A549 (cell line): ENCODE data around the gene XRCC5. TPM values are rescaled to one million over a fixed set of nuclear protein-coding genes. Genes with fewer than 3 reads are reported as not detected.
"Not testable (repeated sequence)": the region's sequence is repeated elsewhere in the genome, so short reads cannot be mapped to it uniquely, and the experiment has no call there.

Experiments used
- ATAC-seq, 2 experiments: fragments of 200-7000 bp in 1 of 2; fragments of >200 bp in 1 of 2; cut with Nextera tagmentation in 1 of 2; cut with Tn5 transposase in 1 of 2; 3 replicates each; pipeline versions ENCODE4 v1.8.0 to v1.9.1; 2018 to 2020; ENCODE audit warnings: mild to moderate bottlenecking in 1 of 2, moderate library complexity in 1 of 2
- CTCF ChIA-PET: fragments of 300-600 bp; sonication (Branson Sonifier 250); formaldehyde crosslinking; extraction: SDS; loops from one replicate; lab custom pipeline; 2021; ENCODE audit warnings: antibody characterized with exemption, inconsistent platforms; lab: Yijun Ruan, JAX
- POLR2A ChIA-PET: fragments of 350-600 bp; formaldehyde crosslinking; extraction: SDS; loops from one replicate; lab custom pipeline; 2021; ENCODE audit warnings: antibody characterized with exemption, inconsistent platforms; lab: Yijun Ruan, JAX
- DNase-seq, 2 experiments: peaks; one replicate each; pipeline versions ENCODE4 v3.0.0 to v3.0.0-alpha.2; 2011 to 2016; ENCODE audit warnings: low read depth in 1 of 2, low spot score in 1 of 2
- FAIRE-seq: peaks from 2 replicates; lab custom pipeline; 2011; peaks lifted over from hg19 to GRCh38; lab: Jason Lieb, UNC
- H3K27ac ChIP-seq, 2 experiments: fragments of >200 bp; sonication (Bioruptor Twin); formaldehyde crosslinking; 3 replicates each; pipeline ENCODE4 v1.5.1; 2016 to 2017
- H3K4me1 ChIP-seq: fragments of >200 bp; sonication (Bioruptor Twin); formaldehyde crosslinking; 3 replicates; pipeline ENCODE4 v1.6.1; 2016
- H3K4me2 ChIP-seq: fragments of >200 bp; sonication (Bioruptor Twin); formaldehyde crosslinking; 3 replicates; pipeline ENCODE4 v1.6.1; 2016
- H3K4me3 ChIP-seq: fragments of >200 bp; sonication (Bioruptor Twin); formaldehyde crosslinking; 3 replicates; pipeline ENCODE4 v1.5.1; 2016
- H3K9me3 ChIP-seq: fragments of >200 bp; sonication (Bioruptor Twin); formaldehyde crosslinking; 3 replicates; pipeline ENCODE4 v1.6.1; 2016
- ATOH8 ChIP-seq: fragments of 250-450 bp; sonication (Bioruptor Pico); IDR thresholded peaks from 2 replicates; pipeline ENCODE4 v1.5.0; 2020; ENCODE audit warnings: low read depth, mild to moderate bottlenecking, moderate library complexity
- BCL3 ChIP-seq: fragments of >200 bp; sonication (Bioruptor Twin); formaldehyde crosslinking; IDR thresholded peaks from 3 replicates; pipeline ENCODE4 v1.6.1; 2016
- CEBPB ChIP-seq, 2 experiments: fragments of >200 bp in 1 of 2; sonication (Bioruptor Twin) in 1 of 2; formaldehyde crosslinking in 1 of 2; IDR thresholded peaks; 2 replicates each; pipeline ENCODE4 v1.6.1; 2012 to 2016
- CHD2 ChIP-seq: fragments of 150-350 bp; IDR thresholded peaks from 2 replicates; pipeline ENCODE4 v1.6.1; 2014; ENCODE audit warnings: low read length; ENCODE audit not compliant: partially characterized antibody
- EP300 ChIP-seq, 2 experiments: fragments of >200 bp; sonication (Bioruptor Twin); formaldehyde crosslinking; IDR thresholded peaks; 2 replicates in 1 of 2; 3 replicates in 1 of 2; pipeline ENCODE4 v1.6.1; 2016 to 2017
- GATA3 ChIP-seq: IDR thresholded peaks from 2 replicates; pipeline ENCODE4 v1.6.1; 2012; ENCODE audit warnings: borderline replicate concordance
- HDAC2 ChIP-seq: fragments of 200-600 bp; sonication (generic); IDR thresholded peaks from 2 replicates; pipeline ENCODE4 v1.6.1; 2016
- HES2 ChIP-seq: fragments of >200 bp; sonication (Bioruptor Twin); formaldehyde crosslinking; IDR thresholded peaks from 2 replicates; pipeline ENCODE4 v1.6.1; 2016
- HOXA7 ChIP-seq: fragments of 250-450 bp; sonication (Bioruptor Pico); IDR thresholded peaks from 2 replicates; pipeline ENCODE4 v1.5.0; 2020; ENCODE audit warnings: mild to moderate bottlenecking, moderate library complexity
- JUN ChIP-seq, 2 experiments: fragments of >200 bp; sonication (Bioruptor Twin); formaldehyde crosslinking; IDR thresholded peaks; 2 replicates in 1 of 2; 3 replicates in 1 of 2; pipeline ENCODE4 v1.6.1; 2016 to 2017
- KDM5A ChIP-seq: fragments of 200-600 bp; sonication (generic); IDR thresholded peaks from 2 replicates; pipeline ENCODE4 v1.6.1; 2016; ENCODE audit warnings: antibody characterized with exemption, mild to moderate bottlenecking
- MAFK ChIP-seq: fragments of 450-650 bp; IDR thresholded peaks from 2 replicates; pipeline ENCODE4 v1.6.1; 2014; ENCODE audit not compliant: partially characterized antibody
- MAX ChIP-seq: IDR thresholded peaks from 2 replicates; pipeline ENCODE4 v1.6.1; 2012
- MYC ChIP-seq: IDR thresholded peaks from 2 replicates; pipeline ENCODE4 v1.6.1; 2012; ENCODE audit warnings: mild to moderate bottlenecking, inconsistent platforms, low read length, improper control_type of control experiment, borderline replicate concordance
- NR3C1 ChIP-seq: fragments of >200 bp; sonication (Bioruptor Twin); formaldehyde crosslinking; IDR thresholded peaks from 3 replicates; pipeline ENCODE4 v1.6.1; 2017
- PHF8 ChIP-seq: fragments of 200-600 bp; sonication (generic); IDR thresholded peaks from 2 replicates; pipeline ENCODE4 v1.6.1; 2016; ENCODE audit warnings: low read depth, mild to moderate bottlenecking, antibody characterized with exemption, moderate library complexity, borderline replicate concordance
- RARB ChIP-seq: fragments of 250-450 bp; sonication (Bioruptor Pico); IDR thresholded peaks from 2 replicates; pipeline ENCODE4 v1.8.0; 2021; ENCODE audit warnings: mild to moderate bottlenecking, moderate library complexity
- RCOR1 ChIP-seq: fragments of 150-350 bp; IDR thresholded peaks from 2 replicates; pipeline ENCODE4 v1.6.1; 2014; ENCODE audit warnings: antibody characterized with exemption, low read length, low read depth
- REST ChIP-seq: fragments of 200-600 bp; sonication (generic); IDR thresholded peaks from 2 replicates; pipeline ENCODE4 v1.6.1; 2016; ENCODE audit warnings: antibody characterized with exemption, mild to moderate bottlenecking, moderate library complexity
- RFX5 ChIP-seq: fragments of 450-650 bp; IDR thresholded peaks from 2 replicates; pipeline ENCODE4 v1.7.1; 2014; ENCODE audit warnings: antibody characterized with exemption, mild to moderate bottlenecking, moderate library complexity
- SREBF2 ChIP-seq: fragments of 450-650 bp; IDR thresholded peaks from 2 replicates; pipeline ENCODE4 v1.6.1; 2014; ENCODE audit warnings: mild to moderate bottlenecking, moderate library complexity
- ZC3H11A ChIP-seq: fragments of 450-650 bp; IDR thresholded peaks from 2 replicates; pipeline ENCODE4 v1.6.1; 2014; ENCODE audit warnings: antibody characterized with exemption, mild to moderate bottlenecking
- WGBS: methylation state at CpG from one replicate; pipeline ENCODE4 v1.1.6; 2017; ENCODE audit errors: missing lambda C conversion rate; 5-methylcytosine and 5-hydroxymethylcytosine counted together
- polyA plus RNA-seq, 4 experiments: library from polyadenylated mRNA; depleted of rRNA in 3 of 4; stranded (reverse); fragments of >200 nt; fragmentation: RNase III in 1 of 4; extraction: RNeasy Plus Mini Kit Qiagen cat#74134 plus additional on column Dnase treatment in 1 of 4; gene quantifications; 2 replicates in 3 of 4; 3 replicates in 1 of 4; pipeline ENCODE4 v1.2.3, GENCODE V29; 2011 to 2017

The XRCC5 gene
- polyA plus RNA-seq, 2 of the 4 experiments (the other 2 are of a cell fraction): 217 to 430 TPM

- ATAC-seq: no peak
- POLR2A ChIA-PET: interaction anchor here (0.7 kb wide), 1 partner anchor 9 kb away, joined by 7 read pairs; no protein-coding TSS in a partner anchor
- Histone ChIP-seq H3K4me3 (no peak overlapping the region), H3K4me1 (peaks cover 51% of the 10 kb centered on the region)
- 11% methylated on average over 1 of the region's 1 CpG for WGBS
- TF ChIP-seq BCL3 (0 out of 3 replicates have a peak, but pooled peaks have one; percentile 20), EP300 (IDR thresholded peaks at IDR 0.05) (peak in 1 of 2 experiments; percentile 41; a peak in 2 of 5 replicates), JUN (IDR thresholded peaks at IDR 0.05) (peak in 1 of 2 experiments; percentile 40; a peak in 3 of 5 replicates), NR3C1 (no peak), REST (no peak), HES2 (peak; percentile 92), CEBPB (IDR thresholded peaks at IDR 0.05) (peak; percentile 63 to 95; a peak in 3 of 4 replicates)
- TF ChIP-seq, all 56 proteins: peak for 5
- CTCF ChIA-PET: interaction anchor here (0.6 kb wide), 1 partner anchor 1778 kb away, joined by 3 read pairs; no protein-coding TSS in a partner anchor
- peak overlapping the region; percentile 70 for H3K4me2 ChIP-seq
- peak overlapping the region; percentile 71 to 76; a peak in 5 of 6 replicates for H3K27ac ChIP-seq
- FAIRE-seq: no peak
- DNase-seq: no peak
- H3K9me3 ChIP-seq: no peaks in the 10 kb centered on the region
Observed at GRCh38 chr2:216078776-216079175, 30.4 kb upstream of the XRCC5 start.

GRCh38 chr2:216080048-216080447 is 29.1 kb upstream of the XRCC5 start:
- Histone ChIP-seq H3K4me2 (peak overlapping the region; percentile 78), H3K4me3 (peak overlapping the region; percentile 59; the same call in 1 of the 3 replicates), H3K4me1 (peaks cover 46% of the 10 kb centered on the region)
- ATAC-seq, FAIRE-seq, H3K9me3 ChIP-seq, DNase-seq, H3K27ac ChIP-seq, POLR2A ChIA-PET, CTCF ChIA-PET: not testable (repeated sequence)
- 95% methylated on average over 10 of the region's 10 CpGs for WGBS

GRCh38 chr2:216081012-216081411 is 28.1 kb upstream of the XRCC5 start:
- Histone ChIP-seq H3K27ac (peak overlapping the region; percentile 89), H3K4me3 (peak overlapping the region; percentile 59), H3K4me1 (peaks cover 36% of the 10 kb centered on the region), H3K4me2 (peak overlapping the region; percentile 78), H3K9me3 (no peaks in the 10 kb centered on the region)
- POLR2A ChIA-PET: interaction anchor here (0.6 to 1.6 kb wide), 6 partner anchors 8 to 44 kb away, joined by 3 to 5 read pairs (median 3); partner anchors contain the start of gene XRCC5
- ATAC-seq: peak in 1 of 2 experiments; percentile 5; a peak in 4 of 6 replicates
- no peak for DNase-seq
- whole genome bisulfite sequencing: 0% methylated on average over 1 of the region's 1 CpG
- TF ChIP-seq GATA3 (no peak), MAFK (no peak), SREBF2 (no peak), RARB (CRISPR knock-in tag) (no peak), RFX5 (no peak), HDAC2 (no peak), NR3C1 (no peak), CHD2 (no peak), KDM5A (no peak), MAX (no peak), ZC3H11A (no peak), PHF8 (no peak), EP300 (IDR thresholded peaks at IDR 0.05) (no peak), ATOH8 (CRISPR knock-in tag) (no peak), MYC (no peak), RCOR1 (no peak), HOXA7 (no peak)
- CTCF ChIA-PET: interaction anchor here (0.9 to 1.0 kb wide), 3 partner anchors 14 to 416 kb away, joined by 3 to 4 read pairs (median 3); no protein-coding TSS in a partner anchor
- no peak for FAIRE-seq
